Fibroblast of mammary gland (primary cell): ENCODE data around the gene RALGDS.

Source experiments
- DNase-seq: peaks from one replicate; pipeline ENCODE4 v3.0.0-alpha.2; 2010; ENCODE audit warnings: low read depth
- H3K4me3 ChIP-seq: 2 replicates; pipeline ENCODE4 v1.5.1; 2011; ENCODE audit warnings: low read depth, mild to moderate bottlenecking, low read length, moderate library complexity; ENCODE audit not compliant: control insufficient read depth
- CTCF ChIP-seq: conservative IDR thresholded peaks from 2 replicates; pipeline ENCODE4 v1.5.1; 2011; ENCODE audit warnings: low read depth, low read length, inconsistent platforms; ENCODE audit not compliant: control insufficient read depth, insufficient read depth

The RALGDS gene

DNA sequence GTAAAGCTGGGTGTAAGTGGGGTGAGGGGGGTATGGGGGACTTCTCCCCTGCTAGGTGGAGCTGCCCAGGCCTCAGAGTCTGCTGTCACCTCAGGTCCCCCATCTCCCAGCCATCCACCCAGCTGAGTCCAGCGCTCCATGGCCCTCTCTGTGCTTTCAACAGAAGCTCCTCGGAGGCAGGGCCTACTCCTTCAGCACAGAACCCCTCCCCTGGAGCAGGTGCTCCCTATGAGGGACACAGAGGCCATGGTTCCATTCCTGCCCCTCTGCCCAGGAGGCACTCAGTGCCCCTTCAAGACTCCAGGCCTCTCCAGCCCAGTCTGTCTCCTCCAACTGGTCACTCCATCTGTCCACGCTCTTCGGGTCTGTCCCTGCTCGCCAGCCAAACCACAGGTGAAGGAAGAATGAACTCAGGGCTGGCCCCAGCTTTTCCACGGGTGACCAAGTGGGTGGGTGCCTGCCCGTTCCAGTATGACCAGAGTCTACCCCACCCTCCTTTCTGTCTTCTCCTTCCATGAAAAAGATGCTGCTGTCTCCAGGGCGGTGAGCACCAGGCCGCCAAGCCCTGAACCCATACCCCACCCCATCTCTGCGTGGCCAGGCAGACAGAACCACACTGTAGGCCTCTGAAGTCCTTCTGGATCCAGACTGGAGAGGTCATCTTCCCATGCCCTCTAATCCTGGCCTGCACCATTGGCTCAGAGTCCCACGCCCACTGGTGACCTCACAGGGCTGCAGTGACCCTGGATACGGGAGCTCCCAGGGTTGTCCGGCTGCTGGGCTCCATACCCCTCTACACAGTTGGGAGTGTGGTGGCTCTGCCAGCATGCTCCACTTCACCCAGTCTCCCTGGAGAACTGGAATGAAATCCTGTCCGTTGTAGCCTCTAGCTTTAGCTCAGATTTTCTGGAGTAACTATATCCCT, 30.8 kb upstream of the RALGDS start:
- TF ChIP-seq CTCF: no peak
- DNase-seq: no peak
- H3K4me3 ChIP-seq: no peak overlapping the region

GRCh38 chr9:133151041-133151440, 30.0 kb upstream of the RALGDS start:
- no peak for DNase-seq
- no peak overlapping the region for H3K4me3 ChIP-seq
- TF ChIP-seq CTCF: no peak

GRCh38 chr9:133149130-133150015, 28.3 kb upstream of the RALGDS start:
- peak; percentile 81 for DNase-seq
- TF ChIP-seq CTCF: no peak
- peak overlapping the region; percentile 35 for H3K4me3 ChIP-seq

DNA sequence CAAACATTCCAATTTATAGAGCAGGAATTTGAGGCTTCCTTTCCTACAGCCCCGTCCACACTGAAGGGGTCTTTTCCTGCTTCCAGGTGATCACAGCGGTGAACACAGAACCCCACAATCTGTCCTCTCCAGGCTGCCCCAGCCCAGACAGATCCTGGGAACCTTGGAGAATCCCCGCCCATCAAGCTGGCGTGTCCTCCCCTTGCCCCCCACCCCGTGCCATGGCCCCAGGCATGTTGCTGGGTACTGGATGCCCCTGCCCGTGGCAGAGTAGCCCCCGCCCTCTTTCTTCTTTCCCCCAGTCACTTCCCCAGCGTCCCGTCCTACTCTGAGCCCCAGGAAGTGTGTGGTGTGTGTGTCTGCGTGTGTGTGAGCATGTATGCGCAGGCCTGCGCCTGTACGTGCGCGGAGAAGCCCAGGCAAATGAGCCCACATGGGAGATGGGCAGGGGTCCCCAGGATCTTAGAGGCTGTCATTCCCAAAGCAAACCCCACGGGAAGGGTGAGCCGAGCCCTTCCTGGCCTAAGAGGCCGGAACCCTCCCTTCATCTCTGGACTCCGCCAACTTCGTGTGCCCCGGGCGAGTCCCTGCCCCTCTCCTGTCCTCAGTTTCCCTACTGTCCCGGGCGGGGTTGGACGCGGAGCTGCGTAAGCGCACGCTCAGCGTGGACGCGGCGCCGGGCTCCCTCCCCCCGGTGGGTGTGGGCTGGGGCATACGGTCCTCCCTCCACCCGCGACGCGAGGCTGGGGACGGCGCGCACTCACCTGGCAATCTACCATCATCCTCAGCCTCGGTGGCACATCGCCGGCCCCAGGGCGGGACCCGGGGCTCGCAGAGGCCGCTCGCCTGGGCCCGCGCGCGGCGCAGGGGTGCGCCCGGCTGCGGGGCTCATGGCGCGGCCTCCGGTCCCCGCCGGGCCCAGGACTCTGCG, 27.4 kb upstream of the RALGDS start:
- peak overlapping the region; percentile 63 for H3K4me3 ChIP-seq
- TF ChIP-seq CTCF: no peak
- peak; percentile 22 for DNase-seq

- peak overlapping the region; percentile 63 for H3K4me3 ChIP-seq
- DNase-seq: peak; percentile 34
- peak; percentile 91 for TF ChIP-seq CTCF
Measured at GRCh38 chr9:133147412-133148198, 26.6 kb upstream of the RALGDS start.
